GM19372 (cell line): Measurements from ENCODE around the gene COL20A1.

Experiments used
- ATAC-seq: cut with Tn5 transposase; IDR thresholded peaks from one replicate; pipeline ENCODE4 v1.9.1; 2021; ENCODE audit warnings: mild to moderate bottlenecking, low read depth, moderate library complexity; ENCODE audit not compliant: unreplicated experiment

The COL20A1 gene

GRCh38 chr20:63356931-63357879 is 64.2 kb downstream of the COL20A1 start:
- ATAC-seq, result no peak

- ATAC-seq, result no peak
Observed at GRCh38 chr20:63357921-63358905, 65.2 kb downstream of the COL20A1 start.

DNA sequence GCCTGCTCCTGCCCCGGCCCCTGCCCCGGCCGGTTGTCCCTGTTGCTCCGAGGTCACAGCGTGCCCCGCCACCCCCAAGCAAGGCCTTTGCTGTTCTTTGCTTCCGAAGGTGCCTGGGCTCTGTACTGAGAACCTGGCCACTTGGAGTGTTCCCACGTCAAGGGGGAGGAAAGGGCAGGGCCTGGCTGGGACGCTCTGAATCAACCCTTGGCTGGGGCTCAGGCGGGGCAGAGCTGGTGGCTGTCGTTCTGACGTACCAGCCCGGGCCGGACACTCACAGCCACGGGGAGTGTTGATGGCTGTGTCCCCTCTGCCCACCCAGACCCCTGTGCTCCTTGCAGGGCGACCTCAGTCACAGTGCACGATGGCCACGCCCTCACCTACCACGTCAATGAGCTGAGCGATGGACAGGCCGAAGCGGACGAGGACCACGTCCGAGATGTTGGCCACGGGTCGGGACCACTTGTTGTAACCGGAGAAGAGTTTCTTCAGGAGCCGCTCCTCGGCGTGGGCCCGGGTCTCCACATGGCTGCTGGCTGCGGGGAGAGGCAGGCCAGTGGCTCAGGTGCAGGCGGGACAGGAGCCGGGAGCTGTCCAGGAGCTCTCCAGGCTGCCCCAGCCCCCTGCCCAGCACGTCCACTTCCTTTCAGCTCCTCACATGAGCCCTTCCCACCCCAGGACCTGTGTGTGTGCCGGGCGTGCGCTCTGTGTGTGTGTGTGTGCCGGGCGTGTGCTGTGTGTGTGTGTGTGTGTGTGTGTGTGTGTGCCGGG is 66.4 kb downstream of the COL20A1 start:
- no peak for ATAC-seq

DNA sequence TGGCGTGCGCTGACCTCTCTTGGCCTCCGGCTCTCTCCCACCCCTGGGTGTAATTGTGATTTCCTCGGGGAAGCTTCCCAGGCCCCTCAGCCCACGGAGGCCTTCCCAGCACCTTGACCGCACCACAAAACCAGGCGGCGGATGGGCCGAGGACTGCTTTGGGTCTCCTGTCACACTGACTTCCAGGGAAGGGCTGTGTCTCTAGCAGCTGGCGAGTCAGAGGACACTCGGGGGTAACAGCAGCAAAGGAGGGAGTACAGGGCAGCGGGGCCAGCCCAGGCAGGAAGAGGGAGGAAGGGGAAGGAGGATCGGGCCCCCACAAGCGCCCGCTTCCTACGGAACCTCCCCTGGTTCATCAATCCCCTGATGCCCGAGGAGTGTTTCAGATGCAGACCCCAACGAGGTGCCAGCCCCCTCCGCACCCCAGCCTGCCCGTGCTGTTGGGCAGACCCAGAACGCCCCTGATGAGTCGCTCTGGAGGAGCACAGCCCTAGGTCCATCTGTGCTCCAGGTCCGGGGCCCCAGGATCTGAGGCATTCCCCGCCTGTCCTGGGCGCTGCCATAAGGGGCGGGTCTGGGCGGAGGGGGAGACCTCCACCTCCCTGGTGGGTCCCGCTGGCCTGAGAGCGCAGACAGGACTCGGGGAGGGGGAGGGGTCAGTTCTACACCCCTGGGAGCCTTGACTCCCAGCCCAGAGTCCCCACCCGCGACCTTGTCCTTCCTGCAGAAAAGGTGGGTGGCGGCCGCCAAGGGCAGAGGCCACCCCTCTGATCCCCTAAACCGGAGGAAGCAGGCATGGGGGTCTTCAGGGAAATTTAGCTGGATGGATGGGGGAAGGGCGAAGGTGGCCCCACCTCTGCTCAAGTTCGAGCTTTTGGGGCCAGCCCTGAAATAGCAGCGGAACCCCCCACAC is 67.2 kb downstream of the COL20A1 start:
- no peak for ATAC-seq

- no peak for ATAC-seq
Observed at GRCh38 chr20:63360850-63361518, 68.0 kb downstream of the COL20A1 start, which contains the start of gene CHRNA4. Gene CHRNA4 (minus strand): TSS chr20:63361349. CDS start chr20:63361165, 184 bp downstream.

- no peak for ATAC-seq
Observed at GRCh38 chr20:63361519-63362435, 68.8 kb downstream of the COL20A1 start.

GRCh38 chr20:63362436-63363009 is 69.5 kb downstream of the COL20A1 start:
- ATAC-seq, result no peak

- no peak for ATAC-seq
Observed at GRCh38 chr20:63363013-63363957, 70.3 kb downstream of the COL20A1 start.

DNA sequence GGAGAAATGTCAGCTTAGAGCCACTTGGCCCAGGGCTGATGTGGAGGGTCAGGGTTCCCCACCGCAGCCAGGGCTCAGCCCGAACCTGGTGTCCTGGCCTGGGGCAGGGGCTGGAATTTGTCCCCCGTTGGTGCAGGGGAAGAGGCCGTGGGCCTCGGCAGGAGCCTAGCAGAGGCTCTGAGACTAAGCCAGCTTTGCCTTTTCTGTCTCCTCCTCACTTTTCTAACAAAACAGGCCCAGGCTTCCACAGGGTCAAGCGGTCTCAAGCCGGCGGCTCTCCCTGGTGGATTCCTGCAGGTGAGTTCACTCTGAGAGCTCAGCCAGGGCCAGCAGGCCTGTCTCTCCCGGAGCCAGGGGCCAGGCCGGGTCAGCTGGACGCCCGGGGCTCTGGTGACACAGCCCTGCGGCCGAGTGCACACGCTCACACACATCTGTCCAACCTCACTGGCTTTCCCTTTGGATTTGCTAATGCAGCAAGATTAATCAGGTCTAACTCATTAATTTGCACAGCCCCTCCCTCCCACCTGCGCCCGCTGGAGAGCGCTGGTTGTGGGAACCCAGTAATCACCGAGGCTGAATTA is 71.1 kb downstream of the COL20A1 start:
- ATAC-seq, result no peak

DNA sequence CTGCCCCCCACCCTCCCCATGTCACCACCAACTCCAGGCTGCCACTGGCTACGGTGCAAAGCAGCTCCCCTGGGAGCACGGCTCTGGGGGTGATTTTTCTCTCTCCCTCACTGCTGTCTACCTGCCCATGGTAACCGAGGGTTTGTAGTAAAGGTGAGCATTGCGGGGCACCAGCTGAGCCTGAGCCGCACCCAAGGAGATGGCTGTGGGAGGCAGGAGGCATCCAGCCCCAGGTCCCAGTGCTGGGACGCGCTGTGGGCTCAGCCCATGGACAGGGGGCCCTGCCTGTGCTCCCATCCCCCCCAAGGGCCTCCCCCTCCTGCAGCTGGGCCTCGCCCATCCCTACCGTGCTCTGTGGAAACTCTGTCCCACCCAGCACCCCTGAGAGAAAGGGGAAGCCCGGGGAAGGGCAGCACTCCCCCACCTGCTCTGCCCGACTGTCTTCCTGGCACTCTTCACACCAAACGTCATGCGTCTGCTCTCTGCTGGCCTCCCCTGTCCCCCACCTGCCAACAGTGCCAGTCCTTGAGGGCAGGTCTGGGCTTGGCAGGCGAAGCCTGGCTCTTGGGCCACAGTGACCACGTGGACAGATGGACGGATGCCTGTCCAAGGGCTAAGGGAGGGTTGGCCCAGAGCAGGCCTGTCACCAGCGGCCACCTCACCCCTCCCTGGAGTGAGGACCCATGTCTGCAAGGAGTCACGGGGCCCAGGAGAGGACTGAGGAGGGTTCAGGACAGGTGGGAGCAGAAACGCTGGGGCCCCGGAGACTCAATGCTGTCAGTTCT is 72.0 kb downstream of the COL20A1 start:
- no peak for ATAC-seq

DNA sequence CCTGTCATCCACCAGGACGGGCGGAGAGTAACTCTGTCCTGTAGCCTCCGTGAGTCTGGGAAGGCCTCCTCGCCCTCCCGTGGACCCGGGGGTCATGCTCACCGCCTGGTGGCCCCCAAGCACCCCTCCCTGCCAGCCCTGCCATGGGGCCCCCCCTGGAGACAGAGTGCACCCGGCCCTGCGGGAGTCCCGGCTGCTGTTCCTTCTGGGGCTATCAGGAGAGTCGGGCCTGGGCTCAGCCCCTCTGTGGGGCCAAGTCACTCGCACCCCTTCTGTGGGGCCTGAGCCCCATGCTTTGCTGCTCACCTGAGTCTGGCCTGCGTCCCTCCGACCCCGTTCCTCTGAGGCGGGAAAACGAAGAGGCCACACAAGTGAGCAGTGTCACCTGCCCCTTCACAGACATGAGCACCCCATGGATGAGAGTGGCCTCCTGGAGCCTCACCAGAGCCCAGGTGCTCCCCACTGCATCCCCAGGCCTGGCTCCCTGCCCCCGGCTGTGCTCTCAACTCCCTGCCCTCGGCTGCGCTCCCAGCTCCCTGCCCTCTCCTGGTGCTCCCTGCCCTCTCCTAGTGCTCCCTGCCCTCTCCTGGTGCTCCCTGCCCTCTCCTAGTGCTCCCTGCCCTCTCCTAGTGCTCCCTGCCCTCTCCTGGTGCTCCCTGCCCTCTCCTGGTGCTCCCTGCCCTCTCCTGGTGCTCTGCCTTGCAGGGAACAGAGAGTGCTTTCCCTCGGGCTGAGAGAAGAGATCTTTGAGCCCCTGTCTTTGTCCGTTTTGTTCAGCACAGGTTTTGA is 72.8 kb downstream of the COL20A1 start:
- no peak for ATAC-seq

DNA sequence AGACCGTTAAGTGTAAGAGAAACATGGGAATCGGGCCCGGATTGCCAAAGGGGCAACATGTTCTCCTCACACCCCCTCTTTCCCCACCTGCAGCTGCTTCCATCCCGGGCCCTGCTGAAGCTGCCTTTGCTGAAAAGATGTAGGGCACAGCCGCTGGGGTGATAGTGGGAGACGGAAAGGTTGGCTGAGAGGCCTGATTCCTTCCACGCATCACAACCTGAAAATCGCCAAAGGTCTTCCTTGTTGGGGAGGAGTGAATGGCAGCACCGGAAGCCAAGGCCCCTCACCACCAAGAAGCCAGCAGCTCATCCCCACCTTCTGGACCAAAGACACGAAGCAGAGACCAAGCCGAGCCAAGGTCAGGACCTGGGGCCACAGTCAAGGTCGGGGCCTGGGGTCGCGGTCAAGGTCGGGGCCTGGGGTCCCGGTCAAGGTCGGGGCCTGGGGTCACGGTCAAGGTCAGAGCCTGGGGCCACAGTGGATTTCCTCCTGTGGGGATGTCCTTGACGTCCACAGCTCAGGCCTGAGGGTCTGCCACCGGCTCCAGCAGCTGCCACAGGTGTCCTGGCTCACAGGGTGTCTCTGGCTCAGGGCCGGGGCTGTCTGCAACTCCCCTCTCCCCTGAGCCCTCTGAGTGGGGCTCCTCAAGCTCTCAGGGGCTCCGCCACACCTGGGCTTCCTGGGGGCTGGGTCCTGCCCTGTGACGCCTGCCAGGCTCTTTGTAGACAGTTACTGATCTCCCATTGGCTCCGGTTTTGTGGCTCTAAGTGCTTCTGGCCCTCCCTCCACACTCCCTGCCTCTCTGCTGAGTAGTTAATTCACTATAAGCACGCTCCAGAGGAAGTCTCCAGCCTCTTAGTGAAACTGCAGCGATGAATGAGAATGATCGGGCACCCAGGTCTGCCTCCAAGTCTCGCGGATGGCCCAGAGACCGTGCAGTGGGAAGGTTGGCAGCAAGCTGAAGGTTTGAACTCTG is 73.7 kb downstream of the COL20A1 start:
- no peak for ATAC-seq

DNA sequence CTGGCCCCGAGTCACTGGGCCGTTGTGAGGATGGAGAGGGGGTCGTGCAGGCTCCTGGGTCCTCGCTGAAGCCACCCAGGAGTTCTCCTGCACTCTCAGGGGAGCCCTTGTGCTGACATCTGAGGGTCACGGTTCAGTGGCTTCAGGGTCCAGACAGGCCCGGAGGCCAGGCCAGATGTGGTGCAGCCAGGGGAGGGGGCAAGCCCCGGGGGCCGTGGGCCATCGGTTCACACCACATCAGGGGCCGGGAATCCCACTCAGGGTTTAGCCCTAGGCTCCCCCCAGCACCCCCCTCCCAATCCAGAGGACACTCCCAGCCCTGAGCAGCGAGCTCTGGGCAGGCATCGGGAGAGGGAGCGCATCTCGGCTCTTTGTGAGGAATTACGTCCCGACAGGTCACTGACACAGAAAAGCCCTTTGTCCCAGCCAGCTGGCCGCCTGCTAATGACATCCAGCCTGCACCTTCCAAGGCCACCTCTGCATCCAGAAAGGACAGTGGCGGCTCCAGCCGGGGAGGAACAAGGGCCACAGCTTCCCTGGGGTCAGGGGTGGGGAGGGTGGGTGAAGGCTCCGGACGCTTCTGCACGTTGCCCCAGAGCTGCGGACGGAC is 74.6 kb downstream of the COL20A1 start:
- no peak for ATAC-seq
